NCI-H1092 (cell line): Measurements from ENCODE around the gene ATP6V1B1.
"Not testable (repeated sequence)": the region's sequence is repeated elsewhere in the genome, so short reads cannot be mapped to it uniquely, and the experiment has no call there.

Source experiments
- DNase-seq: peaks from one replicate; lab custom pipeline; 2025; lab: John Stamatoyannopoulos, UW

The ATP6V1B1 gene

DNA sequence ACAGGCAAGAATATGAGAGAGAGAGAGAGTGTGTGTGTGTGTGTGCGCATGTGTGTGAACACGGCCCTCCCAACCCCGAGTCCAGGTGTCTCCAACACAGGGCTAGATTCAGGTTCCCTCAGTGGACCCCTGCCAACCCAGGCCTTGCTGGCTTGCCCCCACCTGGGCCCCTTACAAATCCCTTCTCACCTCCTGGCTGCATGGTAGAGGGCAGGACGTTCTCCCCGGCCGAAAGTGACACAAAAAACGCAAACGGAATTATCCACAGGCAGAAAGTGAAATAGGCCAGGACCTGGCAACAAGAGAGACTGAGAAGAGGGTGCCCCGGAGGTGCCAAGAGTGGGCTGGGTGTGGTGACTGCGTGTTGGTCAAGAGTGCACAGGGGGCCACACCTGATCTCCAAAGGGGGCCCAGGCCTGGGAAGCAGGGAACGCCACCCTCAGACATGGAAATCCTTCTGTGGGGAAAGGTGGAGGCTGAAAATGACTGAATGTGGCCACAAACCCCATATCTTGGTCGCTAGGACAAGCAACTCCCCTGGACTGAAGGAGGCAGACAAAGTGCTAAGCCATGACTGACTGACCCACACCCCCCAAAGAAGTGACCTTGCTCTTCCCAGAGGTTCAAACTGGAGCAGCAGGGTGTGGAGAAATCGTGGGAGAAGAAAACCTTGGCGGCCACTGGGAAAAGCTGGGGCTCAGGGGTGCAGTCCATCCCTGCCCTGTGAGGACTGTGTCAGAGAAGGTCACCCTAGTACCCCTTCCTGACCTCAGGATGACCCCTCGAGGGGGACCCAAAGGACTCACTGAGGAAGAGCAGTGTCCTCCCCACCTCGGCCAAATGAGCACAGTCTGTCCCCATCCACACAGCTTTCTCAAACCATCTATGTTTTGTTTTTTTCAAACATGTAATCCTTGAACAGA is 53.3 kb downstream of the ATP6V1B1 start:
- no peak for DNase-seq

DNA sequence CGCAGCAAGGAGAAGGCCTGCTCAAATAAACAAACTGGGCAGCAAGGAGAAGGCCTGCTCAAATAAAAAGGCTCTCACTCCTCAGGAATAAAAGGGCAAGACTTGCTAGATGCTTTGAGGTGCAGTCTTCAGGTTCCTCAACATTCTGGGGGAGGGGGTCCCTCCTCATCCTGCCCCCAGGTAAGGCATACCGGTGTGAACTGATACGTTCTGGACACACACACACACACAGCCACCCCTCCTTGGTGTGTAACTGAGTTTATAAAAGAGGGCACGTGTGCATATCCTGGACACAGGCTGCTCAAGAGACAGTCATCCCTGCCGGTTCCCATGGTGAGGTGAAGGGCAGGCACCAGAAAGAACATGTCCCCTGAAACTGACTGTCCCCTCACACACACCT is 54.5 kb downstream of the ATP6V1B1 start:
- DNase-seq: no peak

DNA sequence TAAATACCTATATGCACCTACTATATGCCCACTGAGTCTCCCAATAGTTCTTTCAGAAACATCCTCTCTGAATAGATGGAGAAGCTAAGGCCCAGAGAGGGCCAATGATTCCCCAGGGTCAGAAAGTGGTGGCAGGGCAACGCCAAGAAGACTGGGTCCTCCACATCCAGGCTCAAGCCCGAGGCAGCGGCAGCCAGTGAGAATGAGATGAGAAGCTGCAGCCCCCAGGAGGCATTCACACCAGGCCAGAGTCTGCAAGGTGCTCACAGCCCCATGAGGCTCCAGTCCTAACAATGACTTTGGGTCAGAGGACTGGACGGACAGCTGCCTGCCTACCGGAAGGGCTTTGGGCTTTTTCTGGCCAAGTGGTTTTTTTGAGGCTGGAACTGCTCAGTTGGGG is 55.4 kb downstream of the ATP6V1B1 start:
- DNase-seq: no peak

DNA sequence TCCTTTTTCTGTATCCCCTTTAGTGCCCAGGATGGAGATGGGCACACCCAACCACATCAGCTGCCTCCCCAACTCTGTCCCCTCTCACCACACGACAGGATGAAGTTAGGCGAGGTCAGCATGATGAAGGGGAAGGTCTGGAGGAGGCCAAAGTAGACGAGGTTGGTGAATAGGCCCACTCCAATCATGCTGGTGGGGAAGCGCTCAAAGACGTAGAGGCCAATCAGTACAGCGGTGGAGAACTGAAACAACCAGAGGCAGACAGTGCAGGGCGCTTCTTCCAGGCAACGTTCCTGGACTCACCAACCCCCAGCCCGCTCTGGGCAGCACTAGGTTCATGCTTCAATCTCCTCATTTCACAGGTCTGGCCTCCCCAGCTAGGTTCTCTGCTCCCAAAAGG is 56.0 kb downstream of the ATP6V1B1 start:
- no peak for DNase-seq

- DNase-seq: no peak
Measured at GRCh38 chr2:70992945-70993853, 57.5 kb downstream of the ATP6V1B1 start.

DNA sequence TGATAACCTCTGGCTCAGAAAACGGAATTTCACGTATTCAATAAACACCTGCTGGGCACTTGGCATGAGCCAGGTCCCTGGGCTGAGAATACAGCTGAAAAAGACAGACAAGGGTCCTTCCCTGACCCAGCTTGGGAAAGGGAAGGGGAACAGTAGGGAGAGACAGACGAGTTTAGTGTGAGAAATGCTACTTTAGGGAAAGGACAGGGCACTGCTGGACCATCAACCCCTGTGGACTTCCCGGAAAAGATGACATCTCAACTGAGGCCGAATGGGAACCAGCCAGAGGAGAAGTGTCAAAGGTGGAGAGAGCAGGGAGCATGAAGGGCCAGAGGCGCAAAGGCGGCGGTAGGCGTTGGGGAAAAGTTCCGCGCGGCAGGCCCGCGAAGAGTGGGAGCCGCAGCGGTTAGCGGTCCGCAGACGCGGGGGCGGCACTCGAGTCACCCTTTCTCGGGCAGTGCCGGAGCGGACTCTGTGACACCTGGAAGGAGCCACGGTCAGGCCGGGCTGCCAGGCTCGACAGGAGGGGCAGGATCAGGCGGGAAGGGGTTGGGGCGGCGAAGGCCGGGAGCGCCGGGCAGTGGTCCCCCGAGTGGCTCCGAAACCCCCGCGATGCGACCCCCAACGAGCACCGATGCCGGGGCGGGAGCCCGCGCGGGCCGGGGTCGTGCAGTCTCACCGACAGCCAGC is 58.5 kb downstream of the ATP6V1B1 start:
- no peak for DNase-seq

- peak; percentile 59 for DNase-seq
Measured at GRCh38 chr2:70994699-70995425, 59.2 kb downstream of the ATP6V1B1 start, which contains the start of gene TEX261. TEX261 (minus strand) TSS chr2:70994873; CDS start chr2:70994757, 116 bp downstream.

- no peak for DNase-seq
Measured at GRCh38 chr2:70995426-70995729, 59.7 kb downstream of the ATP6V1B1 start.

- not testable (repeated sequence) for DNase-seq
Measured at GRCh38 chr2:70998885-70999284, 63.2 kb downstream of the ATP6V1B1 start.

GRCh38 chr2:70999362-70999761 is 63.7 kb downstream of the ATP6V1B1 start:
- DNase-seq: no peak

DNA sequence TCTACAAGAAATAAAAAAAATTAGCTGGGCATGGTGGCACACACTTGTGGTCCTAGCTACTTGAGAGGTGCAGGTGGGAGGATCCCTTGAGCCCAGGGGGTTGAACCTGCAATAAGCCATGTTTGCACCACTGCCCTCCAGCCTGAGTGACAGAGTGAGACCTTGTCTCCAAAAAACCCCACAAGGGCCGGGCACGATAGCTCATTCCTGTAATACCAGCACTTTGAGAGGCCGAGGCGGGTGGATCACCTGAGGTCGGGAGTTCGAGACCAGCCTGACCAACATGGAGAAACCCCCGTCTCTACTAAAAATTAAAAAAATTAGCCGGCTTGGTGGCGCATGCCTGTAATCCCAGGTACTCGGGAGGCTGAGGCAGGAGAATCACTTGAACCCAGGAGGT is 64.2 kb downstream of the ATP6V1B1 start:
- DNase-seq: not testable (repeated sequence)

GRCh38 chr2:71000780-71001591 is 65.3 kb downstream of the ATP6V1B1 start:
- peak; percentile 28 for DNase-seq

DNA sequence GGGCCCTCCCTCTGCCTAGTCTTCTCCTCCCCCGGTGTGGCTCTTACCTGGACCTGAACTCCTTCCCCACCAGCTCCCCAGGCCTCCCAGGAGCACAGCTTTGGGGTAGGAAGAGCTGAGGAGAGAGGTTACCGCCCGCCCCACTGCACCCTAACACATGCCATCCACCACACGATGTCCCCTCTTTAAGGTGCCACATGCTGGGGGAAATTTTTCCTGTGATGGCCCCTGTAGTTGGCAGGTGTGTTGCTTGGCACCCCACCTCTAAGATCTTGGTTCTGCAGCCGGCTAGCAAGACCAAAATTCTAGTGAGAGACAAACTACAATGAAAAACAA is 65.9 kb downstream of the ATP6V1B1 start:
- DNase-seq: no peak

GRCh38 chr2:71001981-71002570 is 66.4 kb downstream of the ATP6V1B1 start:
- DNase-seq: no peak

GRCh38 chr2:71003396-71003795 is 67.7 kb downstream of the ATP6V1B1 start:
- DNase-seq: no peak

- DNase-seq: no peak
Measured at GRCh38 chr2:71003966-71004755, 68.5 kb downstream of the ATP6V1B1 start.

DNA sequence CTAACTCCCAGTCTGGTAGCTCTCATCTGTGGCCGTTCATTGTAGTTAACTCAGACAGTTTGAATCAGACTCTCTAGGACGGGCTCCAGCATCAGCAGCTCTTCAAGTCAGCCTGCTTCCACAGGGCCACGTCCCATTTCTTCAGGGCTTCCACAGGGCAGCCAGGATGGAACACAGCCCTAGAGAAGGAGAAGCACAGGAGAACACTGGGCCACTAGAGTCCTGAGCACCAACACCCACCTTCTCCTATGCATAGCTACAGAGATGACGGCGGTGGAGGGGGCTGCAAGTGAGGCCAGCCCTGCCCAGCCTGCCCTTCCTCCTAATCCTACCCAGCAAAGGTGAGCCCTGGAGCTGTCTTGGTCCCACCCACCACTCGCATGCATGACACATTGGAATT is 69.2 kb downstream of the ATP6V1B1 start:
- no peak for DNase-seq

DNA sequence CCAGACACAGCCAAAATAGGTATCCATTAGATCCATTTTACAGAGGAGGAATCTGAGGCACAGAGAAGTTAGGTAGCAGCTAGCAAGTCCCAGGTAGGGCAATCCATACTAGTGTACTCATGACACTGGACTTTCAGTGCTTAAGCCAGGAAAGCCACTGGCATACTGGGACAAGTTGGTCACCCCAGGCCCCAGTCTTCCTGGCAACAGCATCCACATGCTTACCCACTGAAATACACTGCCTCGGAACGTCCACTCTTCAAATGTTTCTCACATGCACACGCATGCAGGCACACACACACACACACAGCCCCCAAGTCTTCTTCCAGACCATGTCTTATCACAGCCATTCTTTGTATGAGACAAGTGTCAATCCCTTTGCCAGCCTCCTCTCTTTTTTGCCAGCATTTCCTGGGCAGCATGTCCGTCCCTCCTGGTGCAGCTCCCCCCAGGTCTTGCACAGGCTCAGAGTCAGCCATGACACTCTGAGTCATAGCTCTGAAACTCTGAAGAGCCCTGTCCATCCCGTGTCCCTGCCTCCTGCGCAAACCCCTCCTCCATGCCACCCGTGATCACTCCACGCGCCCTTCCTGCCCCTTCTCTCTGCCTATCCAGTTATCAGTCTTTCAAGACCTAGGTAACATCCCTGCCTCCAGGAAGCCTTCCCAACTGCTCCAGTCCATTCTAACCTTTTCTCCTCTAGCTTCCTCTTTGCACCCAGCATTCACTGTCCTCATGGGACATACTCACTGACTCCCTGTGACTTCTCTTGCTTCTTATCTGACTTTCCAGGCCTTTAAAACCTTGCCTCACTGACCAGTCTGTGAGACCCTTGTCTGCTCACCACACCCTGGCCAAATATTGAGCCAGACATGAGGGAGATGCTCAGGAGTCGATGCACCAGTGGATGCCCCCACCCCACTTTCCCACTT is 69.8 kb downstream of the ATP6V1B1 start:
- no peak for DNase-seq

DNA sequence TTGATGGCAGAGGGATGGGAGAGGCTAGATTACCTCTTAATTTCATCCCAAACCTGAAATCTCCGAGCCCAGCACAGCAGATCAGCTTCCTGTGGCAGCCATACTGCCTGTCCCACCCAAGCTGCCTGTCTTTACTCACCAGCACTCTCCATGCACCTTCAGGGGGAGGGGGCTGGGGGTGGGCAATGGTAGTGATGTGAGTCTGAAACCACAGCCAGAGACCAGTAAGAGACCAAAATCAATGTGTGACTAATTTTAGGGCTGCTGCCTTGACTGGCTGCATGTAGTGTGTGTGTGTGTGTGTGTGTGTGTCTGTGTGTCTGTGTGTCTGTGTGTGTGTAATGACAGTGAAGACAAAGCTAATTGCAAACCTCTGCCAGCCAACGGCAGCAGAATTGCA is 70.6 kb downstream of the ATP6V1B1 start:
- DNase-seq: no peak
